Activated gamma-delta T cell treated with anti-CD3 and anti-CD28 coated beads, Interleukin-2, amount 50 U/mL, for 16 hours (primary cell): ENCODE data around the gene LRRC8D.

Experiments used
- DNase-seq: peaks from one replicate; pipeline ENCODE4 v3.0.0-alpha.2; 2020; ENCODE audit warnings: low read depth

Gene LRRC8D

GRCh38 chr1:89870998-89871397, 50.2 kb downstream of the LRRC8D start:
- no peak for DNase-seq

GRCh38 chr1:89871768-89872473, 51.1 kb downstream of the LRRC8D start:
- no peak for DNase-seq

- no peak for DNase-seq
These were observed 51.7 kb downstream of the LRRC8D start for GRCh38 chr1:89872567-89872966.

GRCh38 chr1:89873288-89873687, 52.5 kb downstream of the LRRC8D start:
- DNase-seq = no peak

- DNase-seq = no peak
These were observed 52.9 kb downstream of the LRRC8D start for GRCh38 chr1:89873770-89874169.

- DNase-seq = no peak
These were observed 55.6 kb downstream of the LRRC8D start for GRCh38 chr1:89876463-89876862.

GRCh38 chr1:89877756-89878155, 56.9 kb downstream of the LRRC8D start:
- no peak for DNase-seq

GRCh38 chr1:89878256-89878655, 57.4 kb downstream of the LRRC8D start:
- no peak for DNase-seq

- DNase-seq = no peak
These were observed 59.8 kb downstream of the LRRC8D start for GRCh38 chr1:89880679-89881078.

- no peak for DNase-seq
These were observed 60.7 kb downstream of the LRRC8D start for GRCh38 chr1:89881415-89882058.

GRCh38 chr1:89882348-89883029, 61.7 kb downstream of the LRRC8D start:
- no peak for DNase-seq

GRCh38 chr1:89883030-89883379, 62.2 kb downstream of the LRRC8D start:
- DNase-seq = no peak

GRCh38 chr1:89884718-89885596, 64.1 kb downstream of the LRRC8D start:
- DNase-seq = no peak

- no peak for DNase-seq
These were observed 66.4 kb downstream of the LRRC8D start for GRCh38 chr1:89887270-89887669.

GRCh38 chr1:89887713-89888112, 66.9 kb downstream of the LRRC8D start:
- DNase-seq = no peak

GRCh38 chr1:89888480-89889322, 67.9 kb downstream of the LRRC8D start:
- no peak for DNase-seq

GRCh38 chr1:89889323-89889615, 68.4 kb downstream of the LRRC8D start:
- no peak for DNase-seq

GRCh38 chr1:89890085-89890752, 69.4 kb downstream of the LRRC8D start:
- no peak for DNase-seq

GRCh38 chr1:89892816-89893215, 72.0 kb downstream of the LRRC8D start:
- no peak for DNase-seq

GRCh38 chr1:89894210-89895201, 73.7 kb downstream of the LRRC8D start:
- DNase-seq = no peak
